Natural killer cell (primary cell): ENCODE measurements around the gene PGF. TPM values are rescaled to one million over a fixed set of nuclear protein-coding genes. Genes with fewer than 3 reads are reported as not detected.

Source experiments
- ATAC-seq, 3 donors: fragments of 150-1000 bp in 2 of 3; fragments of 200-7000 bp in 1 of 3; cut with Tn5 transposase; 1 replicate in 1 of 3; 2 replicates in 2 of 3; pipeline ENCODE4 v1.10.0; 2021; ENCODE audit warnings: mild to moderate bottlenecking in 2 of 3, moderate library complexity in 2 of 3
- DNase-seq, 2 donors: peaks; one replicate each; pipeline versions ENCODE4 v3.0.0 to v3.0.0-alpha.2; 2013 to 2021; ENCODE audit warnings: mixed read lengths in 1 of 2
- H3K27ac ChIP-seq: one replicate; pipeline ENCODE4 v1.5.1; 2013; ENCODE audit warnings: mild to moderate bottlenecking, low read length
- H3K27me3 ChIP-seq: one replicate; pipeline ENCODE4 v1.6.1; 2013; ENCODE audit warnings: low read length; ENCODE audit not compliant: control insufficient read depth, insufficient read depth
- H3K36me3 ChIP-seq: one replicate; pipeline ENCODE4 v1.6.1; 2013; ENCODE audit warnings: low read length; ENCODE audit not compliant: control insufficient read depth, insufficient read depth
- H3K4me1 ChIP-seq: one replicate; pipeline ENCODE4 v1.6.1; 2013; ENCODE audit warnings: low read length; ENCODE audit not compliant: control insufficient read depth, insufficient read depth
- H3K4me3 ChIP-seq: one replicate; pipeline ENCODE4 v1.5.1; 2013; ENCODE audit warnings: low read length
- H3K9me3 ChIP-seq: one replicate; pipeline ENCODE4 v1.6.1; 2013; ENCODE audit warnings: low read length; ENCODE audit not compliant: control insufficient read depth, insufficient read depth
- H3K27ac Mint-ChIP-seq, 2 donors: one replicate each; pipeline ENCODE4 v1.8.0; 2022; ENCODE audit warnings: mild to moderate bottlenecking in 2 of 2, mixed read lengths in 2 of 2, moderate library complexity in 1 of 2
- H3K27me3 Mint-ChIP-seq, 2 donors: one replicate each; pipeline ENCODE4 v1.8.0; 2022; ENCODE audit warnings: low read depth in 2 of 2, mixed read lengths in 2 of 2
- H3K36me3 Mint-ChIP-seq: one replicate; pipeline ENCODE4 v1.8.0; 2022; ENCODE audit warnings: mixed read lengths
- H3K4me1 Mint-ChIP-seq, 2 donors: one replicate each; pipeline ENCODE4 v1.8.0; 2022; ENCODE audit warnings: mixed read lengths in 2 of 2
- H3K4me3 Mint-ChIP-seq: one replicate; pipeline ENCODE4 v1.8.0; 2022; ENCODE audit warnings: mild to moderate bottlenecking, moderate library complexity, mixed read lengths
- H3K9me3 Mint-ChIP-seq, 2 donors: one replicate each; pipeline ENCODE4 v1.8.0; 2022; ENCODE audit warnings: mixed read lengths in 2 of 2
- WGBS: methylation state at CpG from one replicate; pipeline ENCODE4 v1.1.7; 2013; ENCODE audit warnings: missing lambda C conversion rate; ENCODE audit not compliant: insufficient coverage; 5-methylcytosine and 5-hydroxymethylcytosine counted together
- intact Hi-C: fragments of 100-400 bp; cut with micrococcal nuclease; formaldehyde crosslinking; loops from one replicate; pipeline ENCODE4 v1.14.2; 2022
- total RNA-seq, 4 donors: library from RNA; stranded (reverse); fragments of 120-200 nt in 1 of 4; gene quantifications; one replicate each; pipeline versions ENCODE4 v1.2.3 to v1.2.4, GENCODE V29; 2013 to 2022
- TF ChIP-seq, protein P1 (sequence below): fragments of 200-600 bp; IDR thresholded peaks from one replicate; pipeline ENCODE4 v1.8.0; 2022; ENCODE audit warnings: antibody characterized with exemption

The PGF gene
- total RNA-seq, 3 donors from 2014 or later (not counting 1 experiment from before 2014, with no cell fraction given): 0.33 to 0.34 TPM; not detected in 1

DNA sequence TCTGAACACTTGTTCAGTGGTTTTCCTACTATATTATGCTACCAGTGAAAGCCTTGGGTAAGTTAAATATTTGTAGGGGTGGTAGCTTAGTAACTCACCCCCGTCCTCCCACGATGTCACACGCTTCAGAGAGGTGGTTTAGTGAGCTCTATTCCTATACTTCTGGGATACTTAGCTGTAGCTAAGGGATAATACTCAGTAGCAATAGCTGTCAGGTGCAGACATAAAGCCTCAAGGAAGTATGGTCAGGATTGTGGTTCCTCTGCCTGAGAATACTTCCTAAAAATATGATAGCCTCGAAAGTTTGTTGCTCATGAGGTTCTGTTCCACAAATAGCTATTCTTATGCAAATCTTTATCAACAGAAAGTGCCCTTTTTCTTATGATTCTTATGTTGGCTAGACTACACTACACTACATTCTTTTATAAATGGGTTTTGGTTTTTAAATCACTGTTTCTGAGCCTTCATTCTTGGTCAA is 61.7 kb downstream of the PGF start:
- no peaks in the 10 kb centered on the region for H3K9me3 Mint-ChIP-seq
- H3K27me3 Mint-ChIP-seq: no peaks in the 10 kb centered on the region
- H3K4me3 Mint-ChIP-seq: no peak overlapping the region
- Histone ChIP-seq H3K9me3 (no peaks in the 10 kb centered on the region), H3K27ac (no peak overlapping the region), H3K27me3 (no peaks in the 10 kb centered on the region), H3K36me3 (peaks cover 86% of the 10 kb centered on the region), H3K4me1 (peaks cover 9% of the 10 kb centered on the region), H3K4me3 (no peak overlapping the region)
- H3K27ac Mint-ChIP-seq: peak overlapping the region; percentile 5 to 60
- peaks cover 0 to 9% of the 10 kb centered on the region in 2 donors for H3K4me1 Mint-ChIP-seq
- WGBS: 33% methylated on average over 1 of the region's 4 CpGs
- no peak for ATAC-seq
- TF ChIP-seq, protein P1, sequence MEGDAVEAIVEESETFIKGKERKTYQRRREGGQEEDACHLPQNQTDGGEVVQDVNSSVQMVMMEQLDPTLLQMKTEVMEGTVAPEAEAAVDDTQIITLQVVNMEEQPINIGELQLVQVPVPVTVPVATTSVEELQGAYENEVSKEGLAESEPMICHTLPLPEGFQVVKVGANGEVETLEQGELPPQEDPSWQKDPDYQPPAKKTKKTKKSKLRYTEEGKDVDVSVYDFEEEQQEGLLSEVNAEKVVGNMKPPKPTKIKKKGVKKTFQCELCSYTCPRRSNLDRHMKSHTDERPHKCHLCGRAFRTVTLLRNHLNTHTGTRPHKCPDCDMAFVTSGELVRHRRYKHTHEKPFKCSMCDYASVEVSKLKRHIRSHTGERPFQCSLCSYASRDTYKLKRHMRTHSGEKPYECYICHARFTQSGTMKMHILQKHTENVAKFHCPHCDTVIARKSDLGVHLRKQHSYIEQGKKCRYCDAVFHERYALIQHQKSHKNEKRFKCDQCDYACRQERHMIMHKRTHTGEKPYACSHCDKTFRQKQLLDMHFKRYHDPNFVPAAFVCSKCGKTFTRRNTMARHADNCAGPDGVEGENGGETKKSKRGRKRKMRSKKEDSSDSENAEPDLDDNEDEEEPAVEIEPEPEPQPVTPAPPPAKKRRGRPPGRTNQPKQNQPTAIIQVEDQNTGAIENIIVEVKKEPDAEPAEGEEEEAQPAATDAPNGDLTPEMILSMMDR: no peak
- H3K36me3 Mint-ChIP-seq: peaks cover 24% of the 10 kb centered on the region
- DNase-seq: no peak
- intact Hi-C loops: no loop called here

DNA sequence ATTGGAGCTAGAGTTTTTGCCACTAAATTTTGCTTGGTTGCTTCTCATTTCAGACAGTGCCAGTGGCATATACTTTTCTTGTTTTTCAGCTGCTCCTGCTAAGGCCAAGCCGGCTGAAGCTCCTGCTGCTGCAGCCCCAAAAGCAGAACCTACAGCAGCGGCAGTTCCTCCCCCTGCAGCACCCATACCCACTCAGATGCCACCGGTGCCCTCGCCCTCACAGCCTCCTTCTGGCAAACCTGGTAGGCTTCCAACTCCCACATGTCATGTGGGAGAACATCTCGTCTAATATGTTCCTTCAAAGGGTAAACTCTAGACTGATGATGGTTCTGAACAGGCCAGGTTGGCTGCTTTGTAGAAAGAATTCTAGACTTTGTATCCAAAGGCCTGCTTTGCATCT is 62.7 kb downstream of the PGF start:
- Histone ChIP-seq H3K27ac (no peak overlapping the region), H3K4me3 (no peak overlapping the region), H3K36me3 (peaks cover 79% of the 10 kb centered on the region), H3K4me1 (peaks cover 13% of the 10 kb centered on the region), H3K9me3 (no peaks in the 10 kb centered on the region), H3K27me3 (no peaks in the 10 kb centered on the region)
- Mint-ChIP-seq H3K27me3 (no peaks in the 10 kb centered on the region), H3K36me3 (peaks cover 21% of the 10 kb centered on the region), H3K9me3 (no peaks in the 10 kb centered on the region), H3K27ac (no peak overlapping the region), H3K4me1 (peaks cover 7 to 18% of the 10 kb centered on the region in 2 donors), H3K4me3 (no peak overlapping the region)
- WGBS: 38% methylated on average over 5 of the region's 5 CpGs
- ATAC-seq (no peak), DNase-seq (no peak)
- intact Hi-C loops: no loop called here
- TF ChIP-seq, protein P1: no peak

DNA sequence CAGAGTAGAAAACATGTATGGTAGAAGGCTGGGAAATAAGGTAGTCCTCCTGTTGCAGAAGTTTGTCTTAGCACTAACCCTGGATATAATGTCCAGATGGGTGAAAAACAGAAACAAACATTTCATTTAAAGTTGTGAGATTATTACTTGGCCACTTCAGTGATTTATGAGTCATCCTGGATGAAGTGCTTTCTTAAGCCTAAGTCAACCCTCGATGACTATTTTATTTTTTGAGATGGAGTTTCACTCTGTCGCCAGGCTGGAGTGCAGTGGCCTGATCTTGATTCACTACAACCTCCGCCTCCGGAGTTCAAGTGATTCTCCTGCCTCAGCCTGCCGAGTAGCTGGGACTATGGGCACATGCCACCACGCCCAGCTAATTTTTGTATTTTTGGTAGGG is 63.5 kb downstream of the PGF start:
- no peaks in the 10 kb centered on the region for H3K27me3 Mint-ChIP-seq

More for the DNA sequence above, 63.5 kb downstream of the PGF start:
- Histone ChIP-seq H3K4me3 (no peak overlapping the region), H3K4me1 (peaks cover 13% of the 10 kb centered on the region), H3K36me3 (peaks cover 71% of the 10 kb centered on the region), H3K9me3 (no peaks in the 10 kb centered on the region), H3K27me3 (no peaks in the 10 kb centered on the region), H3K27ac (no peak overlapping the region)
- H3K36me3 Mint-ChIP-seq: peaks cover 15% of the 10 kb centered on the region
- H3K4me1 Mint-ChIP-seq: peaks cover 9 to 20% of the 10 kb centered on the region in 2 donors
- WGBS: 98% methylated on average over 6 of the region's 6 CpGs
- DNase-seq: no peak
- TF ChIP-seq, protein P1: no peak
- intact Hi-C loops: no loop called here
- H3K4me3 Mint-ChIP-seq: no peak overlapping the region
- no peak overlapping the region for H3K27ac Mint-ChIP-seq
- H3K9me3 Mint-ChIP-seq: no peaks in the 10 kb centered on the region
- ATAC-seq: no peak

Other genes with a start within 250 kb of the PGF start
- gene AREL1, start 242.5 kb downstream of the PGF start, total RNA-seq: 10 to 100 TPM; 65.9 to 83.0 (median 82.3) TPM
- 10 to 100 TPM; 37.1 to 49.6 (median 40.4) TPM for gene FCF1, start 242.5 kb downstream of the PGF start, total RNA-seq
- gene YLPM1, start 192.3 kb downstream of the PGF start, total RNA-seq: 100 to 1,000 TPM in 1 of 3 donors, 10 to 100 TPM in 2; 86.1 to 101 (median 93.3) TPM
- 1 to 10 TPM; 5.1 to 7.1 (median 5.7) TPM for gene PROX2, start 79.5 kb downstream of the PGF start, total RNA-seq
- 100 to 1,000 TPM; 161 to 180 (median 163) TPM for gene DLST, start 73.7 kb downstream of the PGF start, total RNA-seq
- gene RPS6KL1, start 32.3 kb downstream of the PGF start, total RNA-seq: 1 to 10 TPM; 1.9 to 7.9 (median 2.9) TPM
- 10 to 100 TPM; 22.2 to 45.1 (median 31.2) TPM for gene EIF2B2, start 47.3 kb upstream of the PGF start, total RNA-seq
- 10 to 100 TPM; 15.5 to 20.7 (median 19.1) TPM for gene MLH3, start 95.9 kb upstream of the PGF start, total RNA-seq
- gene ACYP1, start 108.4 kb upstream of the PGF start, total RNA-seq: 10 to 100 TPM; 13.3 to 17.4 (median 14.9) TPM
- gene ZC2HC1C, start 114.0 kb upstream of the PGF start, total RNA-seq: under 1 TPM in 1 of 3 donors, not detected in 2; 0.55 TPM
- 10 to 100 TPM; 64.4 to 78.7 (median 74.4) TPM for gene NEK9, start 171.5 kb upstream of the PGF start, total RNA-seq
- 100 to 1,000 TPM; 216 to 244 (median 231) TPM for gene TMED10, start 221.0 kb upstream of the PGF start, total RNA-seq